ENCODE data around the gene PPP5C.
"Not testable (repeated sequence)": the region's sequence is repeated elsewhere in the genome, so short reads cannot be mapped to it uniquely, and the experiment has no call there.

Gene PPP5C

GRCh38 chr19:46365561-46365960, 18.7 kb downstream of the PPP5C start:
- no peak for DNase-seq (ENCODE audit: low read depth in 2 of 2)

- no peak for DNase-seq (ENCODE audit: low read depth in 2 of 2)
Measured at GRCh38 chr19:46366620-46367292, 19.9 kb downstream of the PPP5C start.

GRCh38 chr19:46367426-46367825, 20.5 kb downstream of the PPP5C start:
- DNase-seq (ENCODE audit: low read depth in 2 of 2) = no peak

- DNase-seq (ENCODE audit: low read depth in 2 of 2) = no peak
Measured at GRCh38 chr19:46368116-46368515, 21.2 kb downstream of the PPP5C start.

GRCh38 chr19:46369817-46370216, 22.9 kb downstream of the PPP5C start:
- DNase-seq (ENCODE audit: low read depth in 2 of 2) = no peak

- no peak for DNase-seq (ENCODE audit: low read depth in 2 of 2)
Measured at GRCh38 chr19:46371371-46371901, 24.5 kb downstream of the PPP5C start.

GRCh38 chr19:46372901-46373490, 26.1 kb downstream of the PPP5C start:
- DNase-seq (ENCODE audit: low read depth in 2 of 2) = no peak

- no peak for DNase-seq (ENCODE audit: low read depth in 2 of 2)
Measured at GRCh38 chr19:46373491-46374359, 26.8 kb downstream of the PPP5C start.

GRCh38 chr19:46374536-46375475, 27.9 kb downstream of the PPP5C start:
- DNase-seq (ENCODE audit: low read depth in 2 of 2) = no peak

GRCh38 chr19:46375476-46376067, 28.7 kb downstream of the PPP5C start:
- DNase-seq (ENCODE audit: low read depth in 2 of 2) = not testable (repeated sequence)

GRCh38 chr19:46376241-46377153, 29.6 kb downstream of the PPP5C start:
- DNase-seq (ENCODE audit: low read depth in 2 of 2) = no peak

GRCh38 chr19:46378268-46378667, 31.4 kb downstream of the PPP5C start:
- no peak for DNase-seq (ENCODE audit: low read depth in 2 of 2)

GRCh38 chr19:46380690-46381089, 33.8 kb downstream of the PPP5C start:
- no peak for DNase-seq (ENCODE audit: low read depth in 2 of 2)

- no peak for DNase-seq (ENCODE audit: low read depth in 2 of 2)
Measured at GRCh38 chr19:46381346-46381745, 34.5 kb downstream of the PPP5C start.

GRCh38 chr19:46381756-46382345, 35.0 kb downstream of the PPP5C start:
- DNase-seq (ENCODE audit: low read depth in 2 of 2) = no peak

- DNase-seq (ENCODE audit: low read depth in 2 of 2) = no peak
Measured at GRCh38 chr19:46383171-46383815, 36.4 kb downstream of the PPP5C start.

GRCh38 chr19:46383846-46384245, 37.0 kb downstream of the PPP5C start:
- DNase-seq (ENCODE audit: low read depth in 2 of 2) = no peak

- DNase-seq (ENCODE audit: low read depth in 2 of 2) = no peak
Measured at GRCh38 chr19:46384396-46384795, 37.5 kb downstream of the PPP5C start.

- DNase-seq (ENCODE audit: low read depth in 2 of 2) = no peak
Measured at GRCh38 chr19:46385636-46386035, 38.7 kb downstream of the PPP5C start.

All from activated CD4-positive, alpha-beta T cell treated with anti-CD3 and anti-CD28 coated beads for 24 hours (primary cell).